Prostate gland (tissue), 2 donors: ENCODE results near the gene UMPS.

Experiments used
- POLR2A ChIP-seq: fragments of 450-650 bp; IDR thresholded peaks from one replicate; pipeline ENCODE4 v1.6.1; 2016; ENCODE audit warnings: antibody characterized with exemption, mild to moderate bottlenecking
- POLR2AphosphoS5 ChIP-seq: sonication (generic); formaldehyde crosslinking; IDR thresholded peaks from one replicate; pipeline ENCODE4 v1.6.1; 2017; ENCODE audit warnings: antibody characterized with exemption
- TF ChIP-seq, protein P1 (sequence below), 4 experiments: fragments of 200-600 bp in 2 of 4; fragments of 450-650 bp in 2 of 4; sonication (generic) in 2 of 4; IDR thresholded peaks; 1 replicate in 3 of 4; 2 replicates in 1 of 4; pipeline ENCODE4 v1.5.1; 2016 to 2019; ENCODE audit warnings: antibody characterized with exemption in 4 of 4, mild to moderate bottlenecking in 2 of 4, moderate library complexity in 2 of 4

GRCh38 chr3:124758851-124759635, 28.8 kb downstream of the UMPS start:
- TF ChIP-seq, protein P1, sequence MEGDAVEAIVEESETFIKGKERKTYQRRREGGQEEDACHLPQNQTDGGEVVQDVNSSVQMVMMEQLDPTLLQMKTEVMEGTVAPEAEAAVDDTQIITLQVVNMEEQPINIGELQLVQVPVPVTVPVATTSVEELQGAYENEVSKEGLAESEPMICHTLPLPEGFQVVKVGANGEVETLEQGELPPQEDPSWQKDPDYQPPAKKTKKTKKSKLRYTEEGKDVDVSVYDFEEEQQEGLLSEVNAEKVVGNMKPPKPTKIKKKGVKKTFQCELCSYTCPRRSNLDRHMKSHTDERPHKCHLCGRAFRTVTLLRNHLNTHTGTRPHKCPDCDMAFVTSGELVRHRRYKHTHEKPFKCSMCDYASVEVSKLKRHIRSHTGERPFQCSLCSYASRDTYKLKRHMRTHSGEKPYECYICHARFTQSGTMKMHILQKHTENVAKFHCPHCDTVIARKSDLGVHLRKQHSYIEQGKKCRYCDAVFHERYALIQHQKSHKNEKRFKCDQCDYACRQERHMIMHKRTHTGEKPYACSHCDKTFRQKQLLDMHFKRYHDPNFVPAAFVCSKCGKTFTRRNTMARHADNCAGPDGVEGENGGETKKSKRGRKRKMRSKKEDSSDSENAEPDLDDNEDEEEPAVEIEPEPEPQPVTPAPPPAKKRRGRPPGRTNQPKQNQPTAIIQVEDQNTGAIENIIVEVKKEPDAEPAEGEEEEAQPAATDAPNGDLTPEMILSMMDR (IDR thresholded peaks at IDR 0.05) = no peak
- TF ChIP-seq POLR2A = no peak
- no peak for TF ChIP-seq POLR2AphosphoS5
